Psoas muscle (tissue), 8 donors: Measurements from ENCODE around the gene MAP3K6. TPM values are rescaled to one million over a fixed set of nuclear protein-coding genes. Genes with fewer than 3 reads are reported as not detected.

Experiments used
- ATAC-seq, 4 donors: fragments of 200-7000 bp; cut with Tn5 transposase; one replicate each; pipeline ENCODE4 v1.9.1; 2020; ENCODE audit warnings: moderate library complexity in 3 of 4, mild to moderate bottlenecking in 2 of 4
- DNase-seq, 2 donors: peaks; one replicate each; pipeline ENCODE4 v3.0.0-alpha.2; 2020
- H3K27ac ChIP-seq: fragments of 200-600 bp; one replicate; pipeline ENCODE4 v1.8.0; 2022
- H3K27me3 ChIP-seq, 3 donors: fragments of 200-600 bp in 1 of 3; one replicate each; pipeline versions ENCODE4 v1.6.1 to v1.8.0; 2013 to 2022; ENCODE audit warnings: low read length in 2 of 3, mild to moderate bottlenecking in 2 of 3, moderate library complexity in 1 of 3; ENCODE audit not compliant: insufficient read depth in 3 of 3
- H3K36me3 ChIP-seq, 2 donors: fragments of 200-600 bp in 1 of 2; one replicate each; pipeline versions ENCODE4 v1.6.1 to v1.8.0; 2013 to 2022; ENCODE audit warnings: low read depth in 1 of 2, mild to moderate bottlenecking in 1 of 2, moderate library complexity in 1 of 2; ENCODE audit not compliant: insufficient read depth in 1 of 2
- H3K4me1 ChIP-seq: fragments of 200-600 bp; one replicate; pipeline ENCODE4 v1.8.0; 2022
- H3K4me3 ChIP-seq: fragments of 200-600 bp; one replicate; pipeline ENCODE4 v1.8.0; 2022; ENCODE audit warnings: mild to moderate bottlenecking
- H3K9me3 ChIP-seq: fragments of 200-600 bp; one replicate; pipeline ENCODE4 v1.8.0; 2022
- CTCF ChIP-seq: fragments of 200-600 bp; IDR thresholded peaks from one replicate; pipeline ENCODE4 v1.8.0; 2022; ENCODE audit warnings: antibody characterized with exemption
- WGBS, 3 donors: extraction: QIAGEN DNeasy Blood & Tissue Kit; methylation state at CpG; one replicate each; pipeline versions ENCODE4 v1.1.6 to v1.1.7; 2013; 5-methylcytosine and 5-hydroxymethylcytosine counted together
- intact Hi-C, 2 donors: fragments of 100-400 bp; cut with DNase I; formaldehyde crosslinking; loops; one replicate each; pipeline versions ENCODE4 v1.11.0 to v1.14.2; 2022
- polyA plus RNA-seq, 3 donors: library from polyadenylated mRNA; stranded (reverse); fragments of 200-250 nt; gene quantifications; one replicate each; pipeline ENCODE4 v1.2.3, GENCODE V29; 2013
- total RNA-seq, 4 donors: library from RNA; stranded (reverse); fragmentation: NEBNext Ultra II Directional in 2 of 4; extraction: Animal tissue kit (Norgen Biotek cat#: 25700) in 2 of 4; gene quantifications; one replicate each; pipeline versions ENCODE4 v1.2.1 to v1.2.4, GENCODE V29; 2021 to 2023
- donor health status: healthy with polysubstance abuse.
- donor health status: DM: no; HTN: no; CAD: no; lungs with moderate emphysema.
- donor health status: Bipolar disorder and iron deficiency.
- donor health status: healthy.
- donor health status: DM: yes; HTN: yes; CAD: no.
- donor health status: DM: no; HTN: no; CAD: no.
- donor health status: DM: no; HTN: no; CAD: no.
- donor health status: DM: yes; HTN: yes; CAD: no.

The MAP3K6 gene
- total and polyA plus RNA-seq, 7 donors = 11.1 to 29.8 (median 17.6) TPM

GRCh38 chr1:27342778-27343638, 23.8 kb downstream of the MAP3K6 start:
- intact Hi-C loops = loop anchor here in 1 of 2 donors (10.0 kb wide), 1 partner anchor 1668 kb away; no protein-coding TSS in a partner anchor
- no peaks in the 10 kb centered on the region for H3K4me1 ChIP-seq
- H3K9me3 ChIP-seq = no peaks in the 10 kb centered on the region
- no peak for TF ChIP-seq CTCF
- H3K36me3 ChIP-seq = no peaks in the 10 kb centered on the region
- WGBS, 3 donors = 64 to 72% (median 66%) methylated on average over 31 of the region's 31 CpGs
- peaks cover 0 to 8% (median 0%) of the 10 kb centered on the region in 3 donors for H3K27me3 ChIP-seq
- peak in 2 of 4 donors; percentile 13 to 19 for ATAC-seq
- H3K4me3 ChIP-seq = no peak overlapping the region
- no peak overlapping the region for H3K27ac ChIP-seq
- no peak for DNase-seq

- WGBS, 3 donors = 73 to 85% (median 84%) methylated on average over 8 of the region's 8 CpGs
- Histone ChIP-seq H3K36me3 (no peaks in the 10 kb centered on the region), H3K27me3 (peaks cover 0 to 6% (median 0%) of the 10 kb centered on the region in 3 donors), H3K4me1 (no peaks in the 10 kb centered on the region), H3K4me3 (peak overlapping the region; percentile 4), H3K27ac (no peak overlapping the region), H3K9me3 (no peaks in the 10 kb centered on the region)
- intact Hi-C loops = loop anchor here in 1 of 2 donors (10.0 kb wide), 1 partner anchor 1668 kb away; no protein-coding TSS in a partner anchor
- no peak for TF ChIP-seq CTCF
- ATAC-seq (no peak), DNase-seq (no peak)
These were observed 24.4 kb downstream of the MAP3K6 start for GRCh38 chr1:27342391-27342777.

GRCh38 chr1:27341525-27342252, 25.1 kb downstream of the MAP3K6 start, which contains the start of gene SYTL1:
Gene SYTL1 (plus strand): TSS chr1:27342022. CDS start chr1:27345335, 3,313 bp downstream.
- intact Hi-C loops = loop anchor here in 1 of 2 donors (10.0 kb wide), 1 partner anchor 1667 kb away; no protein-coding TSS in a partner anchor
- peak within 1 kb of the TSS; percentile 4 for H3K4me3 ChIP-seq
- no peaks in the 10 kb centered on the region for H3K9me3 ChIP-seq
- H3K4me1 ChIP-seq = no peaks in the 10 kb centered on the region
- H3K36me3 ChIP-seq = peaks cover 0 to 6% of the 10 kb centered on the region in 2 donors
- 40 to 45% (median 41%) methylated on average over 21 to 22 of the region's 22 CpGs for WGBS, 3 donors
- ATAC-seq (peak in 2 of 4 donors; percentile 23 to 32), DNase-seq (no peak)
- no peak within 1 kb of the TSS for H3K27ac ChIP-seq
- peaks cover 0 to 3% (median 0%) of the 10 kb centered on the region in 3 donors for H3K27me3 ChIP-seq
- TF ChIP-seq CTCF = no peak

- Histone ChIP-seq H3K27ac (no peak overlapping the region), H3K4me3 (no peak overlapping the region), H3K9me3 (no peaks in the 10 kb centered on the region), H3K36me3 (peaks cover 6 to 31% of the 10 kb centered on the region in 2 donors), H3K4me1 (no peaks in the 10 kb centered on the region), H3K27me3 (no peaks in the 10 kb centered on the region)
- 62 to 65% (median 63%) methylated on average over 5 of the region's 5 CpGs for WGBS, 3 donors
- intact Hi-C loops = no loop called here
- no peak for TF ChIP-seq CTCF
- DNase-seq (no peak), ATAC-seq (no peak)
These were observed 27.5 kb downstream of the MAP3K6 start for GRCh38 chr1:27339213-27339612.
